ENCODE measurements around the gene CDKL1.
A peak's percentile ranks its signal among the peaks of the same experiment; 100 is the strongest.
"Not testable (repeated sequence)": the region's sequence is repeated elsewhere in the genome, so short reads cannot be mapped to it uniquely, and the experiment has no call there.

The CDKL1 gene

GRCh38 chr14:50331596-50331995 is 65.1 kb downstream of the CDKL1 start:
- H3K4me1 ChIP-seq (ENCODE audit: insufficient read depth, low read length): peaks cover 12% of the 10 kb centered on the region
- no peak overlapping the region for H2AFZ ChIP-seq (ENCODE audit: low read depth, low read length)
- no peak overlapping the region for H3K4me3 ChIP-seq (ENCODE audit: low read length)
- peaks cover 12% of the 10 kb centered on the region for H3K36me3 ChIP-seq (ENCODE audit: insufficient read depth, low read length)
- H3K27me3 ChIP-seq (ENCODE audit: insufficient read depth, low read length): no peaks in the 10 kb centered on the region
- no peaks in the 10 kb centered on the region for H3K9me3 ChIP-seq (ENCODE audit: low read length)

DNA sequence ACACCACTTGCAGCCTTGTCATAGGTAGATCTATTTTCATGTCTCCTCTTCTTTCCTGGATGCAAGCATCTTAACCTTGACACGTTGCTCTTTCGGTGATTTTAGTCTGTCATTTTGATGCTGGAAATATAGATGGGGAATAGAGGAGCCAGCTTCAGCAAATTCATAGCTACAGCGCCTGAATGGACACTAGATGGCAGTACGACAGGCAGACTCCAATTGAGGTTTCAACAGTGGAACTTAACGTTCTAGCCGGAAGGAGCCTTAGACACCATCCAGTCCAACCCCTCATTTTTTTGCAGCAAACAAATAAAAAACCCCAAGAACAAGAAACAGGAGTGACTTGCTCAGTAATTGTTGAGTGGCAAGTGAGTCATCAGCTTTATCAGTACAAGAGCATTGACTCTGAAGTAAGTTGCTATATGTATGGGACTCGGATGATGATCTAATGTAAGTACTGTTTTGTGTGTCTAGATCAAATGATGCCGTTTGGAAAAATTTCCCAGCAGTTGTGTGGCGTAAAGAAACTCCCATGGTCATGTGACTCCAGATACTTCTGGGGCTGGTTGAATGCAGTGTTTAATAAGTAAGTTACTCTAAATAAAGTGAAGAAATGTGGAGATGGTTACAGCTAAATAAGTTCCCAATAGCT is 75.5 kb downstream of the CDKL1 start:
- H2AFZ ChIP-seq (ENCODE audit: low read depth, low read length): no peak overlapping the region
- H3K27me3 ChIP-seq (ENCODE audit: insufficient read depth, low read length): no peaks in the 10 kb centered on the region
- no peaks in the 10 kb centered on the region for H3K9me3 ChIP-seq (ENCODE audit: low read length)
- H3K4me1 ChIP-seq (ENCODE audit: insufficient read depth, low read length): peaks cover 8% of the 10 kb centered on the region
- peaks cover 28% of the 10 kb centered on the region for H3K36me3 ChIP-seq (ENCODE audit: insufficient read depth, low read length)
- peak overlapping the region; percentile 22 for H3K4me3 ChIP-seq (ENCODE audit: low read length)

GRCh38 chr14:50320283-50320682 is 76.4 kb downstream of the CDKL1 start:
- Histone ChIP-seq H3K4me1 (ENCODE audit: insufficient read depth, low read length) (peaks cover 8% of the 10 kb centered on the region), H3K36me3 (ENCODE audit: insufficient read depth, low read length) (peaks cover 22% of the 10 kb centered on the region), H3K4me3 (ENCODE audit: low read length) (no peak overlapping the region), H3K27me3 (ENCODE audit: insufficient read depth, low read length) (no peaks in the 10 kb centered on the region), H3K9me3 (ENCODE audit: low read length) (no peaks in the 10 kb centered on the region), H2AFZ (ENCODE audit: low read depth, low read length) (no peak overlapping the region)

- Histone ChIP-seq H3K9me3 (ENCODE audit: low read length) (no peaks in the 10 kb centered on the region), H3K27me3 (ENCODE audit: insufficient read depth, low read length) (no peaks in the 10 kb centered on the region), H3K4me3 (ENCODE audit: low read length) (no peak overlapping the region), H2AFZ (ENCODE audit: low read depth, low read length) (no peak overlapping the region), H3K4me1 (ENCODE audit: insufficient read depth, low read length) (peaks cover 8% of the 10 kb centered on the region), H3K36me3 (ENCODE audit: insufficient read depth, low read length) (peaks cover 18% of the 10 kb centered on the region)
Observed at GRCh38 chr14:50319721-50320120, 77.0 kb downstream of the CDKL1 start.

DNA sequence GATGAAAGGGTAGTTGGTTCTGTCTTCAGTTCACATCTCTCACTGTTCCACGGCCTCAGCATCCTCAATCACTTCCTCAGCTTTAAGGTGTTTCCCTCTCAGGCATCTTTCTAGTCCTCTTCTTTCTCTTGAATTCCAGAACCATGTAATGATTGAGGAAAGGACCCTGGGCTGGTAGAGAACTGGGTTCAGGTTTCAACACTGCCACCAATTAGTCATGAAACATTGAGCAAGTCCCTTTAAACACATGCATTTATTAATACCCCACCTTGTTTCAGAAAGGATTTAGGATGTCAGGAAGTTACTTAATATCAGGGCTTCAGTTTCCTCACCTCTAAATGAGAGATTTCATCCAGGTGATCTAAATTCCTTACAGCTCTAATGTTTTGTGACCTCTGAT is 77.4 kb downstream of the CDKL1 start:
- Histone ChIP-seq H3K4me3 (ENCODE audit: low read length) (no peak overlapping the region), H3K4me1 (ENCODE audit: insufficient read depth, low read length) (peaks cover 8% of the 10 kb centered on the region), H3K9me3 (ENCODE audit: low read length) (no peaks in the 10 kb centered on the region)

GRCh38 chr14:50318031-50318626 is 78.6 kb downstream of the CDKL1 start:
- Histone ChIP-seq H3K9me3 (ENCODE audit: low read length) (no peaks in the 10 kb centered on the region), H3K4me1 (ENCODE audit: insufficient read depth, low read length) (peaks cover 10% of the 10 kb centered on the region), H2AFZ (ENCODE audit: low read depth, low read length) (no peak overlapping the region), H3K36me3 (ENCODE audit: insufficient read depth, low read length) (peaks cover 11% of the 10 kb centered on the region), H3K27me3 (ENCODE audit: insufficient read depth, low read length) (no peaks in the 10 kb centered on the region), H3K4me3 (ENCODE audit: low read length) (no peak overlapping the region)

More for the DNA sequence above, 77.4 kb downstream of the CDKL1 start:
- Histone ChIP-seq H3K36me3 (ENCODE audit: insufficient read depth, low read length) (peaks cover 16% of the 10 kb centered on the region), H2AFZ (ENCODE audit: low read depth, low read length) (no peak overlapping the region), H3K27me3 (ENCODE audit: insufficient read depth, low read length) (no peaks in the 10 kb centered on the region)

DNA sequence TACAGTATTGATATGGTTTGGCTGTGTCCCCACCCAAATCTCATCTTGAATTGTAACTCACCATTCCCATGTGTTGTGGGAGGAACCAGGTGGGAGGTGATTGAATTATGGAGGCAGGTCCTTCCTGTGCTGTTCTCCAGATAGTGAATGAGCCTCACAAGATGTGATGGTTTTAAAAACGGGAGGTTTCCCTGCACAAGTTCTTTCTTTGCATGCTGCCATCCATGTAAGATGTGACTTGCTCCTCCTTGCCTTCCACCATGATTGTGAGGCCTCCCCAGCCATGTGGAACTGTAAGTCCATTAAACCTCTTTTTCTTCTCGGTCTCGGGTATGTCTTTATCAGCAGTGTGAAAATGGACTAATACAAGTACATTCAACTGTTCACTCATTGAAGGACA is 82.6 kb downstream of the CDKL1 start:
- H3K4me3 ChIP-seq (ENCODE audit: low read length): not testable (repeated sequence)

DNA sequence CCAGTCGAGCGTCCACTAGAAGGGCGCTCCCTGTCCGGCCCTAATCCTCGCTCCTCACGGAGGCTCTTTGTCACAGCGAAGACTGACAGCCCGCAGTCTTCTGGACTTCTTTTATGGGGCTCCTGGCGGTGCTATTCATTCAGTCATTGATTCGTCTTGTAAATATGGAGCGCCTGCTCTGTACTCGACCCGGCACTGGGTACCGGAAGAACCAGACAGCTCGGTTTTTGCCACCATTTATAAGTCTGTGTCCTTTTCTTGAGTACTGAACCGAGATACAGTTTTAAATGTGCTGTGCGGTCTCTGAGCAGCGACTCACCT is 84.0 kb downstream of the CDKL1 start:
- no peaks in the 10 kb centered on the region for H3K27me3 ChIP-seq (ENCODE audit: insufficient read depth, low read length)
- no peaks in the 10 kb centered on the region for H3K9me3 ChIP-seq (ENCODE audit: low read length)
- H3K4me3 ChIP-seq (ENCODE audit: low read length): peak overlapping the region; percentile 63
- H3K4me1 ChIP-seq (ENCODE audit: insufficient read depth, low read length): peaks cover 10% of the 10 kb centered on the region
- H3K36me3 ChIP-seq (ENCODE audit: insufficient read depth, low read length): peaks cover 5% of the 10 kb centered on the region
- H2AFZ ChIP-seq (ENCODE audit: low read depth, low read length): peak overlapping the region; percentile 71

More for the DNA sequence above, 82.6 kb downstream of the CDKL1 start:
- H3K36me3 ChIP-seq (ENCODE audit: insufficient read depth, low read length); H3K9me3 ChIP-seq (ENCODE audit: low read length); H2AFZ ChIP-seq (ENCODE audit: low read depth, low read length); H3K27me3 ChIP-seq (ENCODE audit: insufficient read depth, low read length): not testable (repeated sequence)
- H3K4me1 ChIP-seq (ENCODE audit: insufficient read depth, low read length): peaks cover 10% of the 10 kb centered on the region

DNA sequence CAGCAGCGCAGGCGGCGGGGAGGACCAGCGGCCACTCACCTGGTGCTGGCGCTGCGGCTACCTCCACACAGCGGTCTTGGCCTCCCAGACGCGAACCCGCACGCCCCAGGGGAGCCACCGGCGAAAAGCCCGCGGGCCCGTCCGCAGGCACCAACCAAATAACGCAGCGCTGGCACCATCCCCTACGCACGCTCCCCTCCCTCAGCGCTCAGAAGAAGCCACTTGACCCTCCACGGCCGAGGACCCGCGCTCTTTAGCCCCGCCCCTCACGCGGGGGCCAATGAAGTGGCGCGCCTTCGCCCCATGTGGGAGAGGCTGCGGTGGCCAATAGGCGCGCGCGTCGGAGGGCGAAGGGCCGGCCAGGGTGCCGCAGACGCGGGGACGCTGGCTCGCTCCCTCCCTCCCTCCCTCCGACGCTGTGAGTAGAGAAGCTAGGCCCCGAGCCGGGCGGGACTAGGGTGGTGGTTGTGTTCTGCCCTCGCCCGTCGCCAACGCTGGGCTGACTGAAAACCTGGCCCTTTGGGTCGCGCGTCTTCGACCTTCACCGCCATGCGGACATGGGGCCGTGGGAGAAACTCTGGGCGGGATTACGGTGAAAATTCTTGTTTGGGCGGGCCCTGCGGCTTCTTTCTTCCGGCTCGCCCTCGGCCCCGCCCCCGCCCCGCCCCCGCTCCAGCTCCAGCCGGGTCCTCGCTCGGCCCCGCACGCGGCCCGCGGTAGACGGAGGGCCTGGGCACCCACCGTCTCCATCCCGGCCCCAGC is 84.5 kb downstream of the CDKL1 start, which contains the start of the genes DMAC2L and L2HGDH:
TSS of gene DMAC2L (plus strand) at position 353 of the 762 bp plus-strand sequence. CDS start 9,164 bp downstream, outside the sequence.
TSS of gene L2HGDH (minus strand) at position 258 of the 762 bp plus-strand sequence. CDS start at position 179, 79 bp downstream.
- peak within 1 kb of the TSS; percentile 71 for H2AFZ ChIP-seq (ENCODE audit: low read depth, low read length)
- H3K4me1 ChIP-seq (ENCODE audit: insufficient read depth, low read length): peaks cover 10% of the 10 kb centered on the region
- H3K27me3 ChIP-seq (ENCODE audit: insufficient read depth, low read length): no peaks in the 10 kb centered on the region
- H3K4me3 ChIP-seq (ENCODE audit: low read length): peak within 1 kb of the TSS; percentile 63
- H3K36me3 ChIP-seq (ENCODE audit: insufficient read depth, low read length): peaks cover 5% of the 10 kb centered on the region
- no peaks in the 10 kb centered on the region for H3K9me3 ChIP-seq (ENCODE audit: low read length)

- H3K36me3 ChIP-seq (ENCODE audit: insufficient read depth, low read length): peaks cover 5% of the 10 kb centered on the region
- H3K27me3 ChIP-seq (ENCODE audit: insufficient read depth, low read length): no peaks in the 10 kb centered on the region
- H3K4me1 ChIP-seq (ENCODE audit: insufficient read depth, low read length): peaks cover 10% of the 10 kb centered on the region
- H3K4me3 ChIP-seq (ENCODE audit: low read length): peak overlapping the region; percentile 63
- H2AFZ ChIP-seq (ENCODE audit: low read depth, low read length): peak overlapping the region; percentile 71
- no peaks in the 10 kb centered on the region for H3K9me3 ChIP-seq (ENCODE audit: low read length)
Observed at GRCh38 chr14:50311337-50311971, 85.2 kb downstream of the CDKL1 start.

DNA sequence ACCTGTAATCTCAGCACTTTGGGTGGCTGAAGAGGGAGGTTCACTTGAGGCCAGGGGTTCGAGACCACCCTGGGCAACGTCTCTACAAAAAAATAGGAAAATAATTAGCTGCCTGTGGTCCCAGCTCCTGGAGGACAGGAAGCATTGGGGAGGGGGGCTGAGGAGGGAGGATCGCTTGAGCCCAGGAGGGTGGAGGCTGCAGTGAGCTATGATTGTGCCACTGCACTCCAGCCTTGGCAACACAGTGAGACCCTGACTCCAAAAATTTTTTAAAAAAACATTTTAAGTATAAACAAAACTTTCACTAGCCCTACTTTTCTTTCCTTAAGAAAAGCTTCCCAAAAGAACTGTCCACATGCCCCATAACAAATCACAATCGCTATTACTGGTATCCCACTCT is 86.2 kb downstream of the CDKL1 start:
- Histone ChIP-seq H3K9me3 (ENCODE audit: low read length) (no peaks in the 10 kb centered on the region), H3K36me3 (ENCODE audit: insufficient read depth, low read length) (peaks cover 5% of the 10 kb centered on the region), H3K4me3 (ENCODE audit: low read length) (no peak overlapping the region), H2AFZ (ENCODE audit: low read depth, low read length) (no peak overlapping the region), H3K27me3 (ENCODE audit: insufficient read depth, low read length) (no peaks in the 10 kb centered on the region), H3K4me1 (ENCODE audit: insufficient read depth, low read length) (peaks cover 10% of the 10 kb centered on the region)

- H3K4me3 ChIP-seq (ENCODE audit: low read length): no peak overlapping the region
- H3K36me3 ChIP-seq (ENCODE audit: insufficient read depth, low read length): no peaks in the 10 kb centered on the region
- H2AFZ ChIP-seq (ENCODE audit: low read depth, low read length): no peak overlapping the region
- H3K9me3 ChIP-seq (ENCODE audit: low read length): no peaks in the 10 kb centered on the region
- peaks cover 10% of the 10 kb centered on the region for H3K4me1 ChIP-seq (ENCODE audit: insufficient read depth, low read length)
- no peaks in the 10 kb centered on the region for H3K27me3 ChIP-seq (ENCODE audit: insufficient read depth, low read length)
Observed at GRCh38 chr14:50308363-50308915, 88.2 kb downstream of the CDKL1 start.

All from neuron (in vitro differentiated cells).